GM21526 (cell line): ENCODE measurements around the gene LAG3.
A peak's percentile ranks its signal among the peaks of the same experiment; 100 is the strongest.

ENCODE experiments used
- ATAC-seq: cut with Tn5 transposase; IDR thresholded peaks from one replicate; pipeline ENCODE4 v1.9.1; 2021; ENCODE audit warnings: moderate library complexity; ENCODE audit not compliant: unreplicated experiment, low FRiP score

LAG3 gene

GRCh38 chr12:6771091-6771495, 1.2 kb upstream of the LAG3 start:
- no peak for ATAC-seq

DNA sequence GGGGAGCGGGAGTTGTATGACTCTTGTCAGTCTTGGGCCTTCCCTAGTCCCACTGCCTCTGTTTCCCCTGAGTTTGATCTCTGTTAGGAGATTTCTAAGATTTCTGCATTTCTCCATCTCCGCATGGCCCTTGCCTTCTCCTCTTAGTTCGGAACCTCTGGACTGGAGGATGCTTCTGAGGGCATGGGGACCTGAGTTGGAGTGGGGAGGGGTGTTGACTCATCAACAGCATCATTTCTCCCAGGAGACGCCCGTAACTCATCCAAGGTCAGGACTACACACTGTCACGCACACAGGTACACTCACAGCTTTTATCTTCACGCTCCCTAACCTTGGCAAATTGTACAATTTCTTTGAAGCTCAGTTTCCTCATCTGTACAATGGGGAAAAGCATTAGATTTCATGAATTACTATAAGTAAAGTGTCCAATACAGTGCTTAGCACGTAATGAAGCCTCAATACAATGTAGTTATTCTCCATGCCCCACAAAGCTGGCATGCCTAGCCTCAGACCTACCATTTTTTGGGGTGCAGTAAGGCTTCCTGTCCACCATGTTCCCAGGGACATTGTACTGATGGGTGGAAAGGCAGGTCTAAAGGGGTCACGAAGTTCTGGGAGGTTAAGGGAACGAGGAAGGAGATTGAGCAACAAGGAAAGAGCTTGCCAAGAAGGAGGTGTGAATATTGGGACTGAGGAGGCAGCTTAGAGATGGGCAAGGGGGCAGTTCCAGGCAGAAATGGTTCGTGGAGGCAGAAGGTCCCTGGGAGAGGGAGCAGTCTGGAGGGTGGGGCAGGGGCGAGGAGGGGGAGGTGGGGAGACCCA, 600 bp upstream of the LAG3 start:
- no peak for ATAC-seq

GRCh38 chr12:6772726-6773589, 638 bp downstream of the LAG3 start:
- ATAC-seq = no peak

DNA sequence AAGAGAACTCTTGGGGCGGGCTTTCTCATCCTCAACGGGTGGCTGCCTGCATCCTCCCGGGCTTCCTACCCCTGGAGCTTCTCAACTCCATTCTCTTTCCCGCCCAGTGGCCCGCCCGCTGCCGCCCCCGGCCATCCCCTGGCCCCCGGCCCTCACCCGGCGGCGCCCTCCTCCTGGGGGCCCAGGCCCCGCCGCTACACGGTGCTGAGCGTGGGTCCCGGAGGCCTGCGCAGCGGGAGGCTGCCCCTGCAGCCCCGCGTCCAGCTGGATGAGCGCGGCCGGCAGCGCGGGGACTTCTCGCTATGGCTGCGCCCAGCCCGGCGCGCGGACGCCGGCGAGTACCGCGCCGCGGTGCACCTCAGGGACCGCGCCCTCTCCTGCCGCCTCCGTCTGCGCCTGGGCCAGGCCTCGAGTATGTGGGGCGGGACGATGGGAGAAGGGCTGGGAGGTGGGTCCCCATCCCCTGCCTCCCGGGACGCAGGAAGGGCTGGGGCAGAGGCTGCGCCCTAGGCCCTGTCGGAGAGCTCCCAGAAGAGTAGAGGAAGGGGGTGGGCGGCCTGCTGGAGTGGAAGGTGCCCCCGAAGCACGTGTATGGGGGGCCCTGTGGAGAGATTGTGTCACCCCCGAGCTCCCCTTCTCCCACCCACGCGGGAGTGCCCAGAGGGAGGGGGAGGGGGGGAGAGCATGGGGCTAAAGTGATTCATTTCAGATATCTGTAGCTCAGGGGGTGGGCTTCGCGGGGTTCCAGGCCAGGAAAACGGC, 1.5 kb downstream of the LAG3 start:
- no peak for ATAC-seq

DNA sequence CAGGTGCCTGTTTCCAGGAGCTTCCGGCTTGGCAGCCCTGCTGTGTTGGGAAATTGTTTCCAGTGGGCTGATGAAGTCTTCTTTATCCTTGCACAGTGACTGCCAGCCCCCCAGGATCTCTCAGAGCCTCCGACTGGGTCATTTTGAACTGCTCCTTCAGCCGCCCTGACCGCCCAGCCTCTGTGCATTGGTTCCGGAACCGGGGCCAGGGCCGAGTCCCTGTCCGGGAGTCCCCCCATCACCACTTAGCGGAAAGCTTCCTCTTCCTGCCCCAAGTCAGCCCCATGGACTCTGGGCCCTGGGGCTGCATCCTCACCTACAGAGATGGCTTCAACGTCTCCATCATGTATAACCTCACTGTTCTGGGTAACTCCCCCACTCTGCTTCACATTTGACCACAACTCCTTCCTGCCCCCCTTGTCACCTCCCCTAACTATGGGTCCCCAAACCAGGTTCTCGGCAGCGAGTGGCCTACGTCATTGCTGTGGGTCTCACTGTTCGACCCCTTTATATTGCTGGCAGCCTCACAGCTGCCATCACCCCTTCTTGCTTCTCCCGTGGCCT, 2.3 kb downstream of the LAG3 start:
- ATAC-seq = no peak

- no peak for ATAC-seq
Observed at GRCh38 chr12:6775185-6776174, 3.2 kb downstream of the LAG3 start.

- no peak for ATAC-seq
Observed at GRCh38 chr12:6777386-6777785, 5.1 kb downstream of the LAG3 start.

- ATAC-seq = no peak
Observed at GRCh38 chr12:6778217-6778573, 5.9 kb downstream of the LAG3 start.

GRCh38 chr12:6778574-6779550, 6.5 kb downstream of the LAG3 start:
- peak; percentile 51 for ATAC-seq

GRCh38 chr12:6779708-6780432, 7.5 kb downstream of the LAG3 start:
- ATAC-seq = no peak

DNA sequence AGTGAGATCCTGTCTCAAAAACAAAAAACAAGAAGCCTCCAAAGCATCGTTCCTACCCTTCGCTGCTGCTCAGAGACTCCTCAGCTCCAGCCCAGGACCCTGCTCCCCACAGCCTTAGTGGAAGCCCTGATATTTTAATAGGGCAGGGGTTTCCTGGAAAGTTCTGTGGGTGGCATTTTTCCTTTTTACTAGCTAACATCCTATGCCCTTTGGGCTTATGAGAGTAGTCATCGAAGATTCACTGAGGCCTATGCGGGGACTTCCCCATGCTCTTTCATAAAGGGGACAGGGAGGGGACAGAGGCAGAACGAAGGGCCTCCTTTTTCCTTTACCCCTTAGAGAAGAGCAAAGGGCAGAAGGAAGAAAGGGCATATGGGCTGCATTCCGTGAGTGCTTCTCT, 8.3 kb downstream of the LAG3 start:
- ATAC-seq = no peak

- no peak for ATAC-seq
Observed at GRCh38 chr12:6782119-6782518, 9.8 kb downstream of the LAG3 start.

GRCh38 chr12:6782850-6783566, 10.7 kb downstream of the LAG3 start:
- ATAC-seq = no peak

DNA sequence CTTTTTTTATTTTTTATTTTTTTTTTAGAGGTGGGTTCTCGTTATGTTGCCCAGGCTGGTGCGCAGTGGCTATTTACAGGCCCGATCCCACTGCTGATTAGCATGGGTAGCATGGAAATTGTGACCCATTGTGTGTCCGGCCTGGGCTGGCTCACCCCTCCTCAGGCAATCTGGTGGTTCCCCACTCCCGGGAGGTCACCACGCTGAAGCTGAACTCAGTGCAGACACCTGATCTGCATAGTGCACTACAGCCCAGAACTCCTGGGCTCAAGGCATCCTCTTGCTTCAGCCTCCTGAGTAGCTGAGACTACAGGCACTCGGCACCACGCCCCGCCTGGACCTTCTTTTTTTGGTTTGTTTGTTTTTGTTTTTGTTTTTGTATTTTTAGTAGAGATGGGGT, 11.5 kb downstream of the LAG3 start:
- no peak for ATAC-seq

DNA sequence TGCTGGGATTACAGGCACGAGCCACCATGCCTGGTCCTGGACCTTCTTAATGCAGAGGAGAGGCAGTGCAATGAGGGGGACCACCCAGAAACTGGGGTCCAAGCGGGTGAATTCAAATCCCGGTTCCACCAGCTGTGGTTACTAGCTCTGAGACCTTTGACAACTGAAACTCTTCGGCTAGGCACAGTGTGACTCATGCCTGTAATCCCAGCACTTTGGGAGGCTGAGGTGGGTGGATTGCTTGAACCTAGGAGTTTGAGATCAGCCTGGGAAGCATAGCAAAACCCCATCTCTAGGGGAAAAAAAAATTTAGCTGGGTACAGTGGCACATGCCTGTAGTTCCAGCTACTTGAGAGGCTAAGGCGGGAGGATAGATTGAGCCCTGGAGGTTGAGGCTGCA, 12.0 kb downstream of the LAG3 start:
- ATAC-seq = no peak

DNA sequence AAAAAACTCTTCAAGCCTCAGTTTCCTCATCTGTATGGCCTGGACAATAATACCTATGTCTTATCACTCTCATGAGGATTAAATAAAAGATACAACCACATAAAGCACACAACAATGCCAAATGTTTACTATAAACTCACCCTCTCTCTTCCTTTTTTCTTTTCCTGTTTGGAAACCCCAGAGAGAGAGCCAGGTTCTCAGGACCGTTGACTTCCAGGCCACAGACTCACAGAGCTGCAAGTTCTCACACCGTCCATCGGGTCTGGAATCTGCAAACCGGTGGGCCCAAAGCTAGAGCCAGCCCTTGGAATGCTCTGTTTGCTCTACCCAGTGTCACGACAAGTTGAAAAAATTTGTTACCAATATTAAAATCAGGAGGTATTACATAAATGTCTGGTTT, 12.4 kb downstream of the LAG3 start:
- no peak for ATAC-seq

DNA sequence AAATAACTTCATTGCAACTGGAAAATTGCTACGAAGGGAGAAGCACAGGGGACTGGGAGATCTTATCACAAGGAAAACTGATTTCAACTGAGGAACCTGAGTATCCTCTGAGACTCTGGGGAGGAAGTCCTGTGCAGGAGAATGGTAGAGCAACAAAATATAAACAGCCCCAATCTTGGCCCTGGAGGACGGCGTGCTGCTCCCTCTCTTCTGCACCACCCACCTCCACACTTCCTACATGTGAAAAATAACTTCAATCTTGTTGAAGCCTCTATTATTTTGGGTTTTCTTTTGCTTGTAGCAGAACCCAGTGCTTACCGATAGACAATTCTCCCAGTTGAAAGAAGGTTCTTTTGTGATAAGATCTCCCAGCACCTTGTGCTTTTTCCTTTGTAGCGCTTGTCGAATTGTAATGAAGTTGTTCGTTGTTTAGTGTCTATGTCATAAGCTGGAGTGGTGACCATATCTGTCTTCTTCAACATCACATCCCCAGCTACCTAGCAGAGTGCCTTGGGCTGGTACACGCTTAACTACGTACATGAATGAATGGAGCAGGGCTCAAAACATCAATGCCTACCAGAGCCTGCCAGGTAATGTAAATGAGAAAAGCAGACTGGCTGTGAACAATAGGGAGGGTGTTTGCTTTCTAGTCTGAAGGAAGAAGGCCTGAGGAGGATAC, 14.2 kb downstream of the LAG3 start:
- ATAC-seq = no peak
